Activated T-cell treated with anti-CD3 and anti-CD28 coated beads, Interleukin-2, amount 50 U/mL, for 24 hours (primary cell): ENCODE results near the gene PLCB4.

Experiments used
- DNase-seq: peaks from one replicate; pipeline ENCODE4 v3.0.0-alpha.2; 2020
- H3K27ac Mint-ChIP-seq: 2 replicates; pipeline ENCODE4 v1.8.0; 2020; ENCODE audit warnings: mild to moderate bottlenecking, mixed read lengths
- H3K27me3 Mint-ChIP-seq: 2 replicates; pipeline ENCODE4 v1.8.0; 2020; ENCODE audit warnings: mixed read lengths
- H3K36me3 Mint-ChIP-seq: 2 replicates; pipeline ENCODE4 v1.8.0; 2020; ENCODE audit warnings: low read depth, mixed read lengths
- H3K4me1 Mint-ChIP-seq: 2 replicates; pipeline ENCODE4 v1.8.0; 2020; ENCODE audit warnings: low read depth, mixed read lengths
- H3K4me3 Mint-ChIP-seq: 2 replicates; pipeline ENCODE4 v1.8.0; 2020; ENCODE audit warnings: mild to moderate bottlenecking, moderate library complexity, mixed read lengths
- H3K9me3 Mint-ChIP-seq: 2 replicates; pipeline ENCODE4 v1.8.0; 2020; ENCODE audit warnings: mixed read lengths

PLCB4 gene

DNA sequence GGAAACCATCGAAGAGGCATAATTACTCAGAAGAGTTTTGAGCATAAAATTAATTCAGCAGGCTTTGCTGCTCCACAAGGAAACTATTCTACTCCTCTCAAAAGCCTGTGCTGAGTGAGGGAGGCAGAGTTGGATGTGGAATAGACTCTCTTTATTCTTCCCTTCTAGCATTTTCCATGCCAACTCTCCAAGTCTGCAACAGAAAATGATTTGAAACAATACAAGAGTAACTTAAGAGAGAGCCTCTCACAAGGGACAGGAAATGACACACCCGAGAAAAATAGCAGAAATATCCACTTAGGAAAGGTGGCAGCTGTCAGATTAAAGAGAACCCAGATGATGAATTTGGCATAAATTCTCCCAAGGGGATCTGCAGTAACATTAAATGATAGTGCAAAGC, 419.2 kb downstream of the PLCB4 start:
- Mint-ChIP-seq H3K36me3 (no peaks in the 10 kb centered on the region), H3K27me3 (no peaks in the 10 kb centered on the region), H3K27ac (no peak overlapping the region), H3K4me1 (no peaks in the 10 kb centered on the region), H3K4me3 (no peak overlapping the region), H3K9me3 (no peaks in the 10 kb centered on the region)
- no peak for DNase-seq

DNA sequence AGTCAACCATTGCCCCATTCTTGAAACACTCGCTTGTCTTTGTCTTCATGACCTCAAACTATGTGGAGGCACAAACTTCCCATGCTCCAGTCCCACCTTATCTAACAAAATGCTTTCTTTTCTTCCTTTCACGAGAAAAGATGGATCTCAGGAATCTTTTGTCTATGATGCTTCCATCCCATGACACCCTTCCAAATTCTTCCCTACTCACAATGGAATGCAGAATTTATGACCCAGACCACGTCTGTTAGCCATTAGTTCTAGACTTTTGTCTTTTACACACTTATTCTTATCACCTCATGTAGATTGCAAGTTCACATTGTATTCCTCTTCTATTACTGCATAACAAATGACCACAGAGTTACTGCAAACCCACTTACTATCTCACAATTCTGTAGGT, 421.3 kb downstream of the PLCB4 start:
- DNase-seq, result no peak
- Mint-ChIP-seq H3K9me3 (peaks cover 2% of the 10 kb centered on the region), H3K4me3 (no peak overlapping the region), H3K36me3 (no peaks in the 10 kb centered on the region), H3K27me3 (no peaks in the 10 kb centered on the region), H3K4me1 (no peaks in the 10 kb centered on the region), H3K27ac (no peak overlapping the region)

DNA sequence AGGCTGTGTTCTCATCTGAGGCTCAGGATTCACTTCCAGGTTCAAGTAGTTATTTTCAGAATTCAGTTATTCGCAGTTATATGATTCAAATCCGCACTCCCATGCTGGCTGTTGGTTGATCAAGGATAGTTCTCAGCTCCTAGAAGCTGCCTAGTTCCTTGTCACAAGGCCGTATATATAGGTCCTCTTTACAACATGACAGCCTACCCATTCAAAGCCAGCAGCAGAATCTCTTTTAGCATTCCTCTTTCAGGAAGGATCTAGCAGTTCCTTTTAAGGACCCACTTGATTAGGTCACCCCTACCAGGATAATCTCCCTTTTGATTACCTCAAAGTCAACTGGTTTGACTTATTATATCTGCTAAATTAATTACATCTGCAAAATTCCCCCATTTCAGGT, 421.7 kb downstream of the PLCB4 start:
- Mint-ChIP-seq H3K27me3 (no peaks in the 10 kb centered on the region), H3K9me3 (peaks cover 5% of the 10 kb centered on the region), H3K36me3 (no peaks in the 10 kb centered on the region), H3K27ac (no peak overlapping the region), H3K4me1 (no peaks in the 10 kb centered on the region), H3K4me3 (no peak overlapping the region)
- no peak for DNase-seq

DNA sequence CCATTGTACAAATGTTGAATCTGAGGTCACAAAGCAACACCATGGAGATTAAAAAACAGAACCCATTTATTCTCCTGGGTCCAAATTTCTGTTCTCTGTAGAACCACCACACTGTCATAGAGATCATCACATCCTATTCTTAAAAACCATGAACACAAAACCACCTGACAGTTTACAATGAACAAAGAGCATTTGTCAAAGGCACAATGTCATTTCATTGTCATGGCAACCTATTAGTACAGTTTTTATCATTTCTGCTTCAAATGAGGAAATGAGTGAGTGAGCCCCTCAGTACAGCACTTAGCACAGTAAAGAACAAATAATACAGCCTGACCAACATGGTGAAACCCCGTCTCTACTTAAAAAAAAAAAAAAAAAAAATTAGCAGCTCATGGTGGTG, 422.4 kb downstream of the PLCB4 start:
- no peak overlapping the region for H3K4me3 Mint-ChIP-seq
- no peaks in the 10 kb centered on the region for H3K36me3 Mint-ChIP-seq
- no peaks in the 10 kb centered on the region for H3K4me1 Mint-ChIP-seq
- DNase-seq, result no peak
- no peak overlapping the region for H3K27ac Mint-ChIP-seq
- H3K9me3 Mint-ChIP-seq, result peaks cover 7% of the 10 kb centered on the region
- H3K27me3 Mint-ChIP-seq, result no peaks in the 10 kb centered on the region

DNA sequence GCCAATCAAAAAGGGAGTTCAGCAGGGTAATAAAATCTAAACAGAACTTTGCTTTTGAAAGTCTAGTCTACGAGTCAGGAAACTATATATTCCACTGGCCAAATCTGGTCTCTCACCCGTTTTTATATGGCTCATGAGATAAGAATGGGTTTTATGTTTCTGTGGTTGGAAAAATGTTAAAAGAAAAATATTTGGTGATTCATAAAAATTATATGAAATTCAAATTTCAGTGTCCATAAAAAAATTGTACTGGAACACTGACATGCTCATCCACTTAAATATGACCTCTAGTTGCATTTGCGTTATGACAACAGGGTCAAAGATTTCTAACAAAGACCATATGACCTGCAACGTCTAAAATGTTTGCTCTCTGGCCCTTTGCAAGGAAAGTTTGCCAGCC, 423.2 kb downstream of the PLCB4 start:
- H3K9me3 Mint-ChIP-seq, result peaks cover 7% of the 10 kb centered on the region
- no peak for DNase-seq
- no peaks in the 10 kb centered on the region for H3K36me3 Mint-ChIP-seq
- H3K27ac Mint-ChIP-seq, result no peak overlapping the region
- H3K4me3 Mint-ChIP-seq, result no peak overlapping the region
- no peaks in the 10 kb centered on the region for H3K27me3 Mint-ChIP-seq
- H3K4me1 Mint-ChIP-seq, result no peaks in the 10 kb centered on the region

DNA sequence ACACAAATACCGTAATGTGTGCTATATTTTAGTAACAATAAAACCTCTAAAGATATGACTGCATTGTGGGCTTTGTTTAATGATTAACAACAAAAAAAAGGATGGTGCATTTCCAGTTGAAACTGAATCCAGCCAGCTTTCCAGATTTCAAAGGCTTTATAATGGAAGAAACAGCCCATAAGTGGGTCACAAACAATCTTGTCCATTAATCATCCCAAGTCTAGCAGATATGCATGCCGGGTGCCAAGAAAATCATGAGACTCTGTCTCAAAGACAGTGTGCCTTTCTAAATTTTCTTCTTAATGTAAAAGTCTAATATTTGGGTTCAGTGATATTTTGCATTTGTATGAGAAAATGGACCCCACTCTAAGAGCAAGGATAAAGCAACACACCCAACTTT, 424.9 kb downstream of the PLCB4 start:
- no peaks in the 10 kb centered on the region for H3K27me3 Mint-ChIP-seq
- H3K27ac Mint-ChIP-seq, result no peak overlapping the region
- H3K36me3 Mint-ChIP-seq, result no peaks in the 10 kb centered on the region
- H3K4me1 Mint-ChIP-seq, result no peaks in the 10 kb centered on the region
- peaks cover 9% of the 10 kb centered on the region for H3K9me3 Mint-ChIP-seq
- H3K4me3 Mint-ChIP-seq, result no peak overlapping the region
- no peak for DNase-seq

DNA sequence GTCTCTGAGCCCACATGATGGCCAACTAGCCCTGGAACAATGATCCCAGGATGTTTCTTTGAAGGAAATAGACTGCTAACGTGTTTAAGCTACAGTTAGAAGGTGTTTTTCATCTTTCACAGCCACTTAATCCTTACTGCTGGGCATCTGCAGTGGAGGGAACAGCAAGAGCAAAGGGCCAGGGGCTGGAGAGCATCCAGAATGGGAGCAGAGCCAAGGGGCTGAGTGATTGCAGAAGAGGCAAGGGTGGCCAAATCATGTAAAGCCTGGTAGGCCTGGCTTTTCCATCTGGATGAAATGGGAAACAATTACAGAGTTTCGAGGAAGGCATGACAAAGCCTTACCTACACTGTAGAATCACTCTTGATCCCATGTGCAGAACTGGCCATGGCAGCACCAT, 426.8 kb downstream of the PLCB4 start:
- Mint-ChIP-seq H3K27me3 (no peaks in the 10 kb centered on the region), H3K4me3 (no peak overlapping the region), H3K36me3 (no peaks in the 10 kb centered on the region), H3K9me3 (peaks cover 9% of the 10 kb centered on the region), H3K27ac (no peak overlapping the region), H3K4me1 (no peaks in the 10 kb centered on the region)
- no peak for DNase-seq

DNA sequence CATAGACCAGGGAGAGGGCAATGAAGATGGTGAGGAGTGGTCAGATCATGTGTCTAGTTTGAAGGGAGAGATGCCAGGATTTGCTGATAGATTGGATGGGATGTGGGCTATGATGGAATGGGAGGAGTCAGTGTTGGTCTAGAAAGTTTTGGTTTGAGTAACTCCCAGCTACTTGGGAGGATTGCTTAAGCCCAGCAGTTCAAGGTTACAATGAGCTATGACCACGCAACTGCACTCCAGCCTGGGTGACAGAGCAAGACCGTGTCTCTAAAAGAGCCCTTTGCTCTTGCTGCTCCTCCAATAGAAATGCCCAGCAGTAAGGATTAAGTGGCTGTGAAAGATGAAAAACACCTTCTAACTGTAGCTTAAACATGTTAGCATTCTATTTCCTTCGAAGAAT, 427.3 kb downstream of the PLCB4 start:
- no peaks in the 10 kb centered on the region for H3K27me3 Mint-ChIP-seq
- no peaks in the 10 kb centered on the region for H3K4me1 Mint-ChIP-seq
- no peaks in the 10 kb centered on the region for H3K36me3 Mint-ChIP-seq
- H3K27ac Mint-ChIP-seq, result no peak overlapping the region
- no peak overlapping the region for H3K4me3 Mint-ChIP-seq
- H3K9me3 Mint-ChIP-seq, result peaks cover 9% of the 10 kb centered on the region
- no peak for DNase-seq

DNA sequence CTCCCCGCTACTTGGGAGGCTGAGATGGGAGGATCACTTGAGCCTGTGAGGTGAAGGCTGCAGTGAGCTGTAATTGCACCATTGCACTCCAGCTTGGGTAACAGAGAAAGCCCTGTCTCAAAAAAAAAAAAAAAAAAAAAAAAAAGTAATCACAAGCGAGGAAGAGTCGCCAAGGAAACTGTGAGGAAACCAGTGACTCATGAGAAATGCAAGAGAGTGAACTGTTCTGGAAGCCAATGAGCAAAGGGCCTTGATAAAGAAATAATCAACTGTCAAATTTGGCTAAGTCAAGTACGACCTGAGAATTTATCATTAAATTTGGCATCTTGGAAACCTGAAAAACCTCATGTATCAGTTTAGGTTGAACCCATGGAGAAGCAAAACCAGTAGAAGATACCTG, 429.4 kb downstream of the PLCB4 start:
- Mint-ChIP-seq H3K27ac (no peak overlapping the region), H3K36me3 (no peaks in the 10 kb centered on the region), H3K4me1 (no peaks in the 10 kb centered on the region), H3K27me3 (no peaks in the 10 kb centered on the region), H3K4me3 (no peak overlapping the region), H3K9me3 (peaks cover 12% of the 10 kb centered on the region)
- no peak for DNase-seq

DNA sequence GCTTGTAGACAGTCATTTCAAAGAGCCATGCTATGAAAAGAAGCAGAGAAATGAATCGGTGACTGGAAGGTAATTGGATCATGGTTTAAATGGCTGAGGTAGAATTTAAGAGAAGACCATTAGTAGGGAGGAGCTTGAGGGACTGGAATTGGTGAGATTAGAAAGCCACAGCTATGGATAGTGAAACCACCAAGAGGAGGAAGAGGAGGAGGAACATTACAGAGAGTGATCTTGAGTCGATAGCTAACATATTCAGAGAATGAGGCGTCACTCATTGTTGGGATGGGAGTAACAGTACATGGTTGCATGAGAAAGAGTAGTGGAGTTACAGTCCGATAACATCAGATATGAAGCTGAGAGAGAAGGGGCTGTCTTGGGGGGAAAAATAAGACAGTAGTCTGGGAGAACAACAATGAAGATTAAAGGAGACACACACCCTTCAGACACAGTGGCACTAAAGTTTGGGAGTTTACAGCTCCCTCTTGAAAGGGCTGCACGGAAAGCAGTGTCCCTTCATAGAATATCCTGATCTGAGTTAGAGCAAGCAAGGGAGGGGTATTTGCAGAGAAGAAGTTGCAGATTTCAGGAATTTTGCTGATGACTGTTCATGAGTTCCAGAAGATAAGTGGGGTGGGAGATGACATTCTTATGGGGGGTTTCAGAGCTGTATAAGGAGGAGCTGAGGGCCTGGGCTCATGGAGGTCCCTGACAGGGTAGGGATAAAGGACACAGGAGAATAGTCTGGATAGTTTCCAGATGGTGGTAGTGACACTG, 430.4 kb downstream of the PLCB4 start:
- no peak overlapping the region for H3K27ac Mint-ChIP-seq
- H3K4me1 Mint-ChIP-seq, result no peaks in the 10 kb centered on the region
- H3K4me3 Mint-ChIP-seq, result no peak overlapping the region
- H3K27me3 Mint-ChIP-seq, result no peaks in the 10 kb centered on the region
- DNase-seq, result no peak
- H3K9me3 Mint-ChIP-seq, result peaks cover 12% of the 10 kb centered on the region
- no peaks in the 10 kb centered on the region for H3K36me3 Mint-ChIP-seq

DNA sequence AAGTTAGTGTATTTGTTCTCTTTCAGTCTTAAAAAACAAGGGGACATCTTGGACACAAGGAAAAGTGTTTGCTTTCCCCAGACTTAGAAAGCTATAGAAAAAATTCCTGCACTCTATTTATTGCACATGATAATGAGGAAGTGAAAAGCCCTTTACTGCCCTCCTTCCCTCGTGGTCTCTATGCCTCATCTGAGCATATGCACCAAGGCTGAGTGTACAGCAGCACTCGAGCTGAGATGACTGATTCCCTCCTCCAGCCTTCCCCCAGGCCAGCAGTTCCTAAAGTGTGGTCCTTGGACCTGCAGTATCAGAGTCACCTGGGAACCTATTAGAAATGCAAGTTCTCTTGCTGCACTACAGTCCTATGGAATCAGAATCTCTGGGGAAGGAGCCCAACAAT, 431.2 kb downstream of the PLCB4 start:
- Mint-ChIP-seq H3K27me3 (no peaks in the 10 kb centered on the region), H3K36me3 (no peaks in the 10 kb centered on the region), H3K4me3 (no peak overlapping the region), H3K4me1 (no peaks in the 10 kb centered on the region), H3K27ac (no peak overlapping the region), H3K9me3 (peaks cover 9% of the 10 kb centered on the region)
- no peak for DNase-seq

DNA sequence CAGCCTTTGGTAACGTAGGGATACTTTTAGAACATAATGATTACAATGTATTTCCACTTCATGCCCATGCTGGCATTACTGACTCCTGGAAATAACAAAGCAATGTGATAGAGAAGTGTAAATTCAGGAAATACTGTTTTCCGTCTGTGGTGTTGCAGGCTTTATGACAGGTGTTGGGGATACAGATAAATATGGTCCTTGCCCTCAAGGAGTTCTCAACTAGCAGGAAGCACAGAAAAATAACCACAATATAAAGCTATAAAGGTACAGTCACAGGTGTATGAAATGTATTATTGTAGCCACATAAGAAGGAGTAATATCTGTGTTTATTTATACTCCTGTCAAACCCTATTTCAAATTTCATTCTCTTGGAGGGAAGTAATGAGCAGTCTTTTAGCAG, 432.6 kb downstream of the PLCB4 start:
- no peaks in the 10 kb centered on the region for H3K36me3 Mint-ChIP-seq
- peaks cover 9% of the 10 kb centered on the region for H3K27me3 Mint-ChIP-seq
- H3K27ac Mint-ChIP-seq, result no peak overlapping the region
- no peak for DNase-seq
- H3K4me1 Mint-ChIP-seq, result no peaks in the 10 kb centered on the region
- no peak overlapping the region for H3K4me3 Mint-ChIP-seq
- peaks cover 5% of the 10 kb centered on the region for H3K9me3 Mint-ChIP-seq

DNA sequence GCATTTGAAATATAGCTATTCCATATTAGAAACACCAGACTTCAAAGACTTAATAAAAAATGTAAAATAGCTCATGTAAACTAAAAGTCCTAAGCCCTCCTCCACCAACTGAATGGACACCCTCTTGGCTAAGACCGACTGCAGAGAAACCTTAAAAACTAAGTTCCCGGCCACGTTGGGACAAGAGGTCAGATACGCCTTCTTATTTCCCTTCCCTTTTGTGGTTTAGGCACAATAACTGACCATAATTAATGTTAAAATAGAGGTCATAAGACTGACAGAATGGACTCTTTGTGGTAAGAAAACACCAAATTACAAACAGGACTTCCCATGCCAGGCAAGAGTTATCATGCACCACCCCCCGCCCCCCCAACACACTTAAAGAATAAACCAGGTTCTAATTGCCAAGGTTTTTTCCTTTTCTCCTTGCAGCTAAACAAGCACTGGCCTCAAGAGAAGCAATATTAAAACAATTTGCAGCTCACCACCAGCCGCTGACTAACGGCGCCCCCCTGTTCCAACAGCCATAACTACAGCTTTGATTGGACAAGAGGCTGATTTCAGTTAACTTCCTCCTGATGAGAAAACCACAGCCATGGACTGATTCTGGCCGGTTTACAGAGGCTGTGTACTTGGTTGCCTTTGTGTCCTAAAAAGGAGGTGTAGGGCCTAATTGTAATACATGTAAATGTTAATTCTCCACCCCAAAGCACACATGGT, 434.8 kb downstream of the PLCB4 start:
- Mint-ChIP-seq H3K4me3 (no peak overlapping the region), H3K36me3 (no peaks in the 10 kb centered on the region), H3K27ac (no peak overlapping the region), H3K27me3 (peaks cover 29% of the 10 kb centered on the region), H3K9me3 (peaks cover 3% of the 10 kb centered on the region), H3K4me1 (no peaks in the 10 kb centered on the region)
- no peak for DNase-seq

DNA sequence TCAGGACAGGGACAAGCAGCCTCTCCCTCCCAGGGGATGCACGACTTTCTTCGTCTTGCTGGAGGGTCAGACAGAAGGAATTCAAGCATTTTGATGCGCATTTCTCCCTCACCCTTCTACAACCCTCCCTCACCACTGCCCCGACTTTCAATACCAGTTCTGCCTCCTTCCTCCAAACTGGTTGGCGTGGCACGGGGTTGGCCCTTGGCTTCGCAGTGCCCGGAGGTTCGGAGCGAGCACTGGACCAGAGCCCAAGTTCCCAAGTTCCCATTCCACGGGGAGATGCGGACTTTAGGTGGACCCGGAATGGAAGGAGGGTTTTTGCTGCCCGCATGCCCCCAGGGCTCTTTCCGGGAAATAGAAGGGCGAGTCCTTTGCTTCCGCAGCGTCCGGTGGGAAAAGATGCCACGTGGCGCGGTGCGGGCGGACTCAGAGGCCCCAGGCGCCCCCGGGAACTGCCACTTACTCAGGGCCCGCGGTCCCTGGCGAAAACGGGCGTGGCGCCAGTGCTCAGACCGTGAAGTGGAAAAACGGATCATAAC, 437.5 kb downstream of the PLCB4 start:
- DNase-seq, result no peak
- Mint-ChIP-seq H3K4me3 (no peak overlapping the region), H3K36me3 (no peaks in the 10 kb centered on the region), H3K27ac (no peak overlapping the region), H3K27me3 (peaks cover 50% of the 10 kb centered on the region), H3K9me3 (peaks cover 3% of the 10 kb centered on the region), H3K4me1 (no peaks in the 10 kb centered on the region)

DNA sequence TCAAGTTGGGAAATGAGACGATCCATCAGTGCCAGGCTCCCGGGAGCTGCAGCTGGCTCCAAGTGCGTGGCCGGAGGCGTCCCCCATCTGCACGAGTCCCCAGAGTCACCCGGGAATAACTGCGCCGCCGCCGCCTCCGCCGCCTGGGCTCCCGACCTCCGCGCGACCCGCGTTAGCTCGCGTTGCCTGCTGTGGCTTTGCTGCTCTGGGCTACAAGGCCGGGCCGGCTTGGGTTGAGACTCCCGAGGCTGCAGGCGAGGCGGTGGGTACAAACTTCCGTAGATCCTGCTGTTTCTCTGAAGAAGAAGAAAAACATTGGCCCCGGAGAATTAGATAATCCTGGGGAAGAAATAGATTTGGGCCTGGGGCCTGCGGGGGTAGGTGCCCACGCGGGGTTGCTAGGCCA, 438.1 kb downstream of the PLCB4 start:
- no peak overlapping the region for H3K27ac Mint-ChIP-seq
- H3K4me3 Mint-ChIP-seq, result no peak overlapping the region
- H3K9me3 Mint-ChIP-seq, result peaks cover 3% of the 10 kb centered on the region
- H3K4me1 Mint-ChIP-seq, result no peaks in the 10 kb centered on the region
- H3K36me3 Mint-ChIP-seq, result no peaks in the 10 kb centered on the region
- peaks cover 55% of the 10 kb centered on the region for H3K27me3 Mint-ChIP-seq
- no peak for DNase-seq
